ENCODE results near the gene CCNG1.
"Not testable (repeated sequence)": the region's sequence is repeated elsewhere in the genome, so short reads cannot be mapped to it uniquely, and the experiment has no call there.

Gene CCNG1, protein sequence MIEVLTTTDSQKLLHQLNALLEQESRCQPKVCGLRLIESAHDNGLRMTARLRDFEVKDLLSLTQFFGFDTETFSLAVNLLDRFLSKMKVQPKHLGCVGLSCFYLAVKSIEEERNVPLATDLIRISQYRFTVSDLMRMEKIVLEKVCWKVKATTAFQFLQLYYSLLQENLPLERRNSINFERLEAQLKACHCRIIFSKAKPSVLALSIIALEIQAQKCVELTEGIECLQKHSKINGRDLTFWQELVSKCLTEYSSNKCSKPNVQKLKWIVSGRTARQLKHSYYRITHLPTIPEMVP

DNA sequence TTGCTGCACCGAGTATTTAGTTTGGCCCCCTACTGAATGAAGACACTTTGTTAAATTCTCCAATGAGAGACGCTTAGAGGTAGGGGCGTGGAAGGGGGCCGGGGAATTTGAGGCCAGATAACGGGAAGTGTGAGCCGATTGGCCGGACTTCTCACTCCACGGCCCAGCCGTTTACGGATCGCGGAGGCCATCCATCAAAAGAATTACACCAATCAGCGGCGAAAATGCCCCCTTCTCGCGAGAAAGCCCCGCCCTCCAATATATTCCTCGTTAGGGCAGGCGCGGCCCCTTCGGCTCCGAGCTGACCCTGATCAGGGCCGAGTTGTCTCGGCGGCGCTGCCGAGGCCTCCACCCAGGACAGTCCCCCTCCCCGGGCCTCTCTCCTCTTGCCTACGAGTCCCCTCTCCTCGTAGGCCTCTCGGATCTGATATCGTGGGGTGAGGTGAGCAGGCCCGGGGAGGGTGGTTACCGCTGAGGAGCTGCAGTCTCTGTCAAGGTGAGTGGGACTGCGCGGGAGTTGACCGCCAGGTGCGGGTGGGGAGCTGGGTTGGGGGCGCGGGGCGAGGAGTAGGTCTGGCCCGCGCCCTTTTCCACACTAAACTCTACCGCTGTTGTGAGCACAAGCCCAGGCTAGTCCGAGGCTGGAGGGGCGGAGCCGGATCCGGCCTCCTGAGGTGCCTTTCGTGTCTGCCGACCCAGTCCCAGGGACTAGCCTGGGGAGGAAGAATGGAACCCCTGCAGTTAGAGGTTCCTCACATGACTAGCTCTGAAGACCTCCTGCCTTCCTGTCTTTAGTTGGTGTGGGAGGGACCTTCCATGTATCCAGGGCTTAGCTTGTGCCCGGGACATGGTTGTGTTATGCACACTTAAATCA lies at the start of gene CCNG1:
TSS of gene CCNG1 (plus strand) at position 287 of the 874 bp plus-strand sequence. CDS start 1,662 bp downstream, outside the sequence.
- peak; percentile 84 for DNase-seq

DNA sequence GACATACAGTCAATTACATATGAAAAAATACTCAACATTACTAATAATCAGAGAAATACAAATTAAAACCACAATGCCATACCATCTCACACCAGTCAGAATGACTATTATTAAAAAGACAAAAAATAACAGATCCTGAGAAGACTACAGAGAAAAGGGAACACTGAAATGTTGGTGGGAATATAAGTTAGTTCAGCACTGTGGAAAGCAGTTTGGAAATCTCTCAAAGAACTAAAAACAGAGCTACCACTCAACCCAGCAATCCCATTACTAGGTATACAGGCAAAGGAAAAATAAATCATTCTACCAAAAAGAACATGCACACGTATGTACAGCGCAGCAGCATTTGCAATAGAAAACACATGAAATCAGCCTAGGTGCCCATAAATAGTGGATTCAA lies 41.6 kb upstream of the CCNG1 start:
- DNase-seq, result no peak

DNA sequence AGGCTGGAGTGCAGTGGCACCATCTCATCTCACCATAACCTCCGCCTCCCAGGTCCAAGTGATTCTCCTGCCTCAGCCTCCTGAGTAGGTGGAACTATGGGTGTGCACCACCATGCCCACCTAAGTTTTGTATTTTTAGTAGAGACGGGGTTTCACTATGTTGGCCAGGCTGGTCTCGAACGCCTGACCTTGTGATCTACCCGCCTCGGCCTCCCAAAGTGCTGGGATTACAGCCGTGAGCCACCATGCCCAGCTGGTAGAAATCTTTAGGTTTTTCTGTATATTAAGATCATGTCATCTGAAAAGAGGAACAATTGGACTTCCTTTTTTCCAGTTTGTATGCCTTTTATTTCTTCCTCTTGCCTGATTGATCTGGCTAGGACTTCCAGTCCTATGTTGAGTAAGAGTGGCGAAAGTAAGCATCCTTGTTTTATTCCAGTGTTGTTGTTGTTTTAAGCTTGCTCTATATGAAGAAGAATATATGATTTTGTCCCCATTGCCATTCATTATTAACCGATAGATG lies 40.5 kb upstream of the CCNG1 start:
- DNase-seq, result not testable (repeated sequence)

DNA sequence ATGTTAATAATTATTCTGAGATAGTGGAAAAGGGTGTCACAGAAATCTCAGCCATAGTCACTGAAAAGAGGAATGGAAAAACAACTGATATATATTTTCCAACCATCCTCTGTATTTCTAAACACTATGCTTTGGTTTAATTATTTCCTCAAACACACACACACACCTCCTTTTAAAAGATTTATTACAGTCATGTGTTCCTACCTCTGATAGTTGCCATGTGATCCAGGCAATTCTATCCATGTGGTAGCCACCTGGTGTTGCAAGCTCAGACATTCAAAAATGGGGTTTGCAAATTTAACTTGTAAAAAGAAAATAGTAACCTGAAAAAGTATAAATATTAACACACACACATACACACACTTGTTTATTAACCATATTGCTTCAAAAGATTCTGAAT lies 40.0 kb upstream of the CCNG1 start:
- DNase-seq, result no peak

DNA sequence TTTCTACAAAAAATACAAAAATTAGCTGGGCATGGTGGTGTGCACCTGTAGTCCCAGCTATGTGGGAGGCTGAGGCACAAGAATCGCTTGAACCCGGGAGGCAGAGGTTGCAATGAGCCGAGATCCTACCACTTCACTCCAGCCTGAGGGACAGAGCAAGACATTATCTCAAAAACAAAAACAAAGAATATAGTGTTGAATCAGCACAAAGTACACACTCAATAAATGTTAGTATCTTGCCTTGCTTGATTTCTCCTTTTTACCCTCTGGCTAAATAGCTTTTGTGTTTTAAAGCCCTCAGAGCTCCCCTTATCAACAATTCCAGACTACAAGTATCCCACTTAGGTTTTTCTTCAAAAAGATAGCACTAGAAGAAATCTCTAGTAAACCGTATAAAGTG lies 37.5 kb upstream of the CCNG1 start:
- DNase-seq, result no peak

DNA sequence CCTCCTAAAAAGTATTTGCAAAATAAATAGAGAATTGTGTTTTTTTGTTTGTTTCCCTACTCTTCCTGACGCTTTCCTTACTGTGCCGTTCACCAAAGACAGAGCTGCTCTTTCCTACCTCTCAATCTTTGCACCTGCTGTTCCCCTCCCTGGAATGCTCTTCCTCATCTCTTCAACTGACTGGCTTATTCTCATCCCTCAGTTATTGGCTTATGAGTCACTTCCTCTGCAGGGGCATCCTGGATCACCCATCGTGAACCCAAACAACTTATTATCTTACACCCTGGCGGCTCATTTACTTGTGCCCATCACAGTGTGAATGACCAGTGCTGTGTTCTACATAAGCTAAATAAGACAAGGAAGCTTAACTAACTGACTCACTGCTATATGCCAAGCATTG lies 36.1 kb upstream of the CCNG1 start:
- no peak for DNase-seq

DNA sequence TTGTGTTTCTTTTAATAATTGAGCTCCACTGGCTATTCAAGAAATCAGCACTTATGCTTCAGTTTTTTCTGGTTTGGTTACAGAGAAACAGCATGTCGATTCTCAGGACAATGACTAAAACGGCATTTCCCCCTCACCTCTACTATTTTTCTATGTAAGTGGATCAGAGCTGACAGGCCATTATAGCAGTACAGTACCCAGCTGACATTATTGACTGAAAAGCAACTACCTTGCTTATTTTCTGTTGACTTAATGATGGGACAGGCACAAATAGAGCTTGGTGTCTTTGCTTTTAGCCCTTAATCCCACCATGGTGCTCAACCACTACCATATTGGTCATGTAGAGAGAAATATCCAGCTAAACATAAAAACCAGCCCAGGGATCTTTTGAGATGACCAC lies 35.4 kb upstream of the CCNG1 start:
- no peak for DNase-seq

DNA sequence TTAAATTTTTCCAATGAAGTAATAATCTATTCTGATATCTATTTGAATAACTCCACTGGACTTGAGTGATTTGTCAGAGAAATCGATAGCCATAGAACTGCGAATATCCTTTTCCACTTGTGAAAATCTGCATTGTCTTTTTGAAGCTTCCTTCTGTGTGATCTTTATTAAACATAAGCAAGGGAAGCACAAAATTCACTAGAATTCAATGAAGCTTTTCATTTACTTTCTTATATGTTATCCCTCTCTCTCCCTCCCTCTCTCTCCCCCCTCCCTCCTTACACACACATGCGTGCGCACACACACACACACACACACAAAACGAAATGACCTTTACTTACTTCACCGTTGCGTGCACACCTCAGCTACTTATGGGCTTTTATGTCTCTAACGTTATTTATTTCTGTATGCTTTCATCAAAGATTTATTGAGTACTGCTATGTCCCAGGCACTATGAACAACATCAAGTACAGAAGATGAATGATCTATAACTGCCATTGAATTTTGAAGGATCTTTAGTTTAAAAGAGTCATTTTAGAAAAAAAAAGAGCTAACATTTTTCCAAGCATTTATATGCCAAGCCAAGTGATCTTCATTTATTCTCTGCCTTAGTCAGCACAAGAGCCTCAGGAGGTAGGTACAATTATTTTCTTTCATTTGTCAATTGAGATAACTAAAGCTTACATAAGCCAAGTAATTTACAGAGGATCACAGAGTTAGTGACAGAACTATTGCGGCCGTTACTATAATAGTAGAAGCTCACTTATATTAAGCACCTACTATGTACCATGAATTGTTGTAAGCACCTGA lies 32.8 kb upstream of the CCNG1 start:
- no peak for DNase-seq

DNA sequence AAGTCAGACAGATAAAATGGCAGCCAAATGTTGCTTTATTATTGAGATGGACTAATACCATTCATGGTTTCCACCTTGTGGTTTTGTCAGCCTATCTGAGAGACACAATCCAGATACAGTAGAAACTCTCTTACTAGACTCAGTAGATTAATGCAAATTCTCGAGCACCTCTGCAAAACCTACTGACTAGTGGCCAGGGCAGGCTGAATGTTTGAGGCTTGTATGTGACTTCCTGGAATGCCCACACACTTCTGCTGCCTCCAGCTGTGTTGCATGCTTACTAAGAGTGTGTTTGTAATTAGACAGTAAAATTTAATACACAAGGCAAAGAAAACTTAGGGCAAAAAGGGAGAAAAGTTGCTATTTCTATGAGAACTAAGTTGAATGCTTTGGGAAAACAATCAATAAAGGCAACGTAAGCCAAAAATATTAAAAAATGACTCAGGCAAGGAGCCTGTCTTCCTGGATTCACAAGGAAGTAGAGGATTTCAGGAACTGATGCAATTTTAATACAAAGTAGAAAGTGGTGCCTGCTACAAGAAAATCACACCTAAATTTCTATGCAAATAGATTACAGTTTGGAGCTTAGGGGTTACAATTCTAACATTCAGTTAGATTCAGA lies 30.2 kb upstream of the CCNG1 start:
- no peak for DNase-seq

DNA sequence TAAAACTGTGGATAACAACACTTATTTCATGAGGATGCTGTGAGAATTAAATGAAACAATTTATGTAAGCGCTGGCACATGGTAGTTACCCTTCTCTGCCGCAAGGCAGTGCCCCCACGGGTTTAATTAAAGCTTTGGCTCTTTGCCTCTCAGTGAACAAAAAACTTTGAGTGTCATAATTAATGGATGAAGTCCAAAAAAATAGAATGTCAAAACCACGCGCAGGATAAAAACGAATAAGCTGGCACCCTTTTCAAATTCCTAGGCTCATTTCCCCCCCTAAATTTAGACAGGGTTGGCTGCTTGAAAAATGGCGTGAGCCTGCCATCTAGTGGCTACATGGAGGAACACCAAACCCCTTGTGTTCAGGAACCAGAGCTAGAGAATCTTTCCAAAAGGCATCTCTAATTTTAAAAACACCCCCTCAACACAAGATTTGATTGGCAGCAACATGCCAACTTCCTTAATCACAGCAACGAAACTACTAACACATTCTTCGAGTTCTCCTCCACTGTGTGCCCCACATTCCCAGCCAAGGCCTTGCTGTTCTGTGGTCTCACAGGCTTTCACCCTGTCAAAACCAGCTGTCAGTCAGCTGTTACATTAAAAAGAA lies 29.0 kb upstream of the CCNG1 start:
- no peak for DNase-seq

DNA sequence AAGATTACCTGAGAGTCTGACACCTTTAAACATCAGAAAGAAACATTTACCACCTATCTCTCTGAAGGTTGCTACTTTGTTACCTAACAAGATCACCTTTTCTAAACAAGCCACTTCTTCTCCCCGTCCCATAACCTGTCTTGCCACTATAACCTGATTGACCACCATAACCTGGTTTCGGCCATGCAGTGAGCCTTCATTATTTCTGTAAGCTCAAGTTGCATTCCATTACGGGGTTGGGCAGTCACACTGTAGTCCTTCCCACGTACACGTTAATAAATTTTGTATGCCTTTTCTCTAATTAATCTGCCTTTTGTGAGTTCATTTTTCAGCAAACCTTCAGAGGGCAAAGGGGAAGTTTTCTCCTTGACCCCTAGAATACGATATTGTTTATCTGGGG lies 28.0 kb upstream of the CCNG1 start:
- no peak for DNase-seq

DNA sequence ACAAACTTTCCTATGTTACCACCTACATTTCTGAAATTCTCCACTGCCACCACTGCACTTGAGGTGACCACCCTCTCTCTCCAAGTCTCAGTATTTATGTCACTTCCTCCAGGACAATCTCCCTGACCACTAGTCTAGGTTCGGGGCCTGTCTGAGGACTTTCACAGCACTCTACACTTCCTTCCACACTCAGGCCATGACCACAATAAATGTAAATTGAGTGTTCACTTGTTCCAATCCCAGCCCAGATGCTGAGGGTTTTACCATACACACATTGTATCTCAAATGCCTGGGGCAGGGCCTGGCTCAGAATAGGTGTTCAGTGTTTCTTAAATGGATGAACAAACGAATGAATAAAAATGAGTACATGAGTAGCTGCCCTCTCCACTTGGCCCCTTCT lies 26.9 kb upstream of the CCNG1 start:
- DNase-seq, result no peak

DNA sequence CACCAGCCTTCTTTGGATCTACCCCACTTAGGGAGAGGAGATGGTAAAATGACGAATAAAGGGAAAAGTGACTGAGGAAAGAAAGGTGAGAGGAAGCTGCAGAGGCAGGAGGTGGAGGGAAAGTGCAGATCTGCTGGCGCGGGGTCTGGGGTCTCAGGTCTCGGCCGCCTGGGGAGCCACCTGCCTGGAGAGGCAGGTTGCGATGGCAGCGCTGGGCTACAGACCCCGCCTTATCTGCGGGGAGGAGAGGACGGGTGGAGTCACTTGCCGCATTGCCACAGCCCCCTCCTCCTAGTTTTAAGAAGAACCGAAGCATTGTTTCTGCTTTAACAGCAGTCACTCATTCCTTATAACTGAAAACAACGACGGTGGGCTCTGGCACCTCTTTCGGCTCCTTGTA lies 21.7 kb upstream of the CCNG1 start:
- DNase-seq, result not testable (repeated sequence)

DNA sequence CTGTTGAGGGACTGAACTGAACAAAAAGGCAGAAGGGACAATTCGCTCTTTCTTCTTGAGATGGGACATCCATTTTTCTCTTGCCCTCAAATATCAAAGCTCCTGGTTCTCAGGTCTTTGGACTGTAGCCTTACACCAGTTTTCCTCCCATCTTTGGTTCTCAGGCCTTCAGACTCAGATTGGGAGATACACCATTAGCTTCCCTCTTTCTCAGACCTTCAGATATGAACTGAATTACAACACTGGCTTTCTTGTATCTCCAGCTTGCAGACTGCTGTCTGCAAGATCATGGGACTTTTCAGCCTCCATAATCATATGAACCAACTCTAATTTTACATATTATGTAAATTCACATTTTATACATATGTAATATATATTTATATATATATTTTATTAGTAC lies 12.6 kb upstream of the CCNG1 start:
- no peak for DNase-seq

DNA sequence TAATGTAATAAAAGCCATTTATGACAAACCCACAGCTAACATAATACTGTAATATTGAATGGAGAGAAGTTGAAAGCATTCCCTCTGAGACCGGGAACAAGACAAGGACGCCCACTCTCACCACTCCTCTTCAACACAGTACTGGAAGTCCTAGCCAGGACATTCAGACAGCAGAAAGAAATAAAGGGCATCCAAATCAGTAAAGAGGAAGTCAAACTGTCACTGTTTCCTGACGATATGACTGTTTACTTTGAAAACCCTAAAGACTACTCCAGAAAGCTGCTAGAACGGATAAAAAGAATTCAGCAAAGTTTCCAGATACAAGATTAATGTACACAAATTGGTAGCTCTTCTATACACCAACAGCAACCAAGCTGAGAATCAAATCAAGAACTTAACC lies 11.3 kb upstream of the CCNG1 start:
- DNase-seq, result not testable (repeated sequence)

DNA sequence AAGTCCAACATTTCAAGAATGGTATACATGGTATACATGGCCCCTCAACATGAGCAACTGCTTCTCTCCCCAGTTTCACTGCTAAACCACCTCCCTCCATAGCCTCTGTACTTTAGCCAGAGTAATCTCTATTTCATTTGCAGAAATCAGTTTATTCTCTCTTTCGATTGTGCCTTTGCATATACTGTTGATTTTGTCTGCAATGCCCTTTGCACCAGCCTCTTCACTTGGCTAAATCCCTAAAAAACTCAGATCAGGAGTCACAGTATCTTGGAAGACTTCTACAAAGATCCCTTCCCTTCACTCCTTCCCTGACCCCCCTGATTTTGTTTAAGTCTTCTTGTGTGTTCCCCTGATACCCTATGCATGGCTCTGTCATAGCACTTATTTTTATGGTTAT lies 4.9 kb upstream of the CCNG1 start:
- no peak for DNase-seq

DNA sequence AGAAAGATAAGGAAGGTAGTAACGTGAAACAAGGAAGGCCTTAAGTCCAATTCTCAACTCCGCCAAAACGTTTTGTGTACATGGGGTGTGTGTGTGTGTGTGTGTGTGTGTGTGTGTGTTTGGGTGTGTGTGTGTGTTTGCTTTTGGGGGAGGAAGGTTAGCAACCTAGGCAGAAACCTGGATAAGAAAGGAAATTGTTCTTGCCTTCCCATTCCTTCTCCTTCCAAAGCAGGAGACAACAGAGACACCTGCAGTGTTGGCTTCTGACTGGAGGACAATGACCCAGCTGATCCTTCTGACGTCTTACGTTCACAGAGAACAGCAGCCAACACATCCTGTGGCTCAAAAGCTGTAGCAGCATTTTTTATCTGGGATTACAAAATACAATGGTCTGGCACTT lies 4.1 kb upstream of the CCNG1 start:
- no peak for DNase-seq

DNA sequence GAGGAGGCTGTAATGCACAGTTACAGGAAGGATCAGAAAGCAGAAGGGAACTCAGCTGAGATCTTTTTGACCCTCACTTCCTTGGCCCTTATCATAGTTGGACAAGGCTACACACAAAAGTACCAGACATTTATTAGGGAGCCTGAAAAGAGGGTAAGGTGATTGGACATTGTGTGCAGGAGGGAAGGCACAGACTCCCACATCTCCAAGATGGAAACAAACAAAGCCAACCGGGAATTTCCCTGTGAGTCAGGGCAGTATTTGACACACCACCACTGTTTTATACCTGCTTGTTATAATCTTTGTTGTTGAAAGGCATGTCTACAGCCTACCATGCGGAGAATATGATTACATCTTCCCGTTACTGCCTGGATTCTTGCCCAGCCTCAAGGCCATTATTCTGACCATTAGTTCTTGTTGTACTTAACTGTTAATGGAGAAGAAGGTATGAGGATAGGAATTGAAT lies 3.0 kb upstream of the CCNG1 start:
- no peak for DNase-seq

DNA sequence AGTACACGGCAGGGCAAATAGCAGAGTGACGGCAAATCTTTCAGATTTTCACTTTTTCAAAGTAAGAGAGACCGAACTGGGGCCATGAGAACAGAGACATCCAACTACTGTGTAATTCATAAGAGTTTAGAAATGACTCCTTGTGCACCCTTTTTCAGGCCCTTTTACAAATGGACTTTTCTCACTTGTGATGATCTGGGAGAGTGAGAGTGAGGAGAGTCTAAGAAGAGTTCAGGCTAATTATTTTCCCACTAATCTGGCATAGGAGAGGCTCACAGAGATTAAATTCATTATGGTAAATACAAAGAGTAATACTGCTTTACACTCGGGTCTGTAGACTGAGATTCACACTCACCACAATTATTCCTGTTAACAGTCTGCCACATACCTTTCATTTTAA lies 880 bp upstream of the CCNG1 start:
- no peak for DNase-seq

DNA sequence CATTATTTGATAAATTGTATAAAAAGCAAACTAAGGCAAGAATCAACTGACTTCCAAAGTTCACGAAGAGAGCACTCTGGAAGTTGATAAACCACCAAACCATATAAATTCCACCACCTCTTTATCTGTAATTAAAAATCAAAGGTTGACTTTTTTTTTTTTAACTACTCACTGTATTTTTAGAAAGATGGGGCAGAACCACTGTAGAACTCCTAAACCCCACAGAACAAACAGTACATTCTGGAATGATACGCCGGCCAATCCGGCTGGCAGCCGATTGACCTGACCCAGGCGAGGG lies 435 bp upstream of the CCNG1 start:
- DNase-seq, result no peak

DNA sequence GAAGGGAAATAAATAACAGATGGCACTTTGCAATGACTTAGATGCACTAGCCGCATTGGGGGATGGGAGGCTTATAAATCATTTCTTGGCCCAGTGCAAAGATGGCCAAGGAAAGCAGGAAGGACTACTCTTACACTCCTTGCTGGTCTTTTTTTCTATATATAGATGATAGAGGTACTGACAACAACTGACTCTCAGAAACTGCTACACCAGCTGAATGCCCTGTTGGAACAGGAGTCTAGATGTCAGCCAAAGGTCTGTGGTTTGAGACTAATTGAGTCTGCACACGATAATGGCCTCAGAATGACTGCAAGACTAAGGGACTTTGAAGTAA lies 1.7 kb downstream of the CCNG1 start:
- DNase-seq, result no peak

DNA sequence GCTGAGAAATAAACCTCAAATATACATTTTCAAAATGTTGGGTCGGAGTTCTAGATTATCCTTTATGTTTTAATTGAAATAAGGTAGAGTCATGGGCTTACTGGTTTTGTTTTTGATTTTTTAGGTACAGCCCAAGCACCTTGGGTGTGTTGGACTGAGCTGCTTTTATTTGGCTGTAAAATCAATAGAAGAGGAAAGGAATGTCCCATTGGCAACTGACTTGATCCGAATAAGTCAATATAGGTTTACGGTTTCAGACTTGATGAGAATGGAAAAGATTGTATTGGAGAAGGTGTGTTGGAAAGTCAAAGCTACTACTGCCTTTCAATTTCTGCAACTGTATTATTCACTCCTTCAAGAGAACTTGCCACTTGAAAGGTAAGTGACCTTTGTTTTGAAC lies 3.6 kb downstream of the CCNG1 start:
- DNase-seq, result no peak

DNA sequence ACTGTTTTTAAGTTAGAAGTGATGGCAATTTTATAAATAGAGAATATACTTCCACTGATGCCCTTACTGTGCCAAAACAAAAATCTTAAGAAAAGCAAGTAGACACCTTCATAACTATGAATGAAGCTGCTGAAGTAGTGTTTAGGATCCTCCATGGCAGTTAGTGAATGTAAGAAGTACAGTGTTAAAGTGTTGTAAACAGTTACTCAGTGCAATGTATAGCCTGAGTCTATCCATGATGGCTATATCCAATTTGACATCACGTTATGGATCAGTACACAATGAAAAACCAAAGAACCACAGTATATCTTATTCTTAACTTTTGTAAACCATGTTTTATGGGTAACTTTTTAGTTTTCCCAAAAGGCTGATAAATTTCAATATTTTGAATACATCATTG lies 7.1 kb downstream of the CCNG1 start:
- no peak for DNase-seq
